ENCODE results near the gene VSIG4. TPM values are rescaled to one million over a fixed set of nuclear protein-coding genes. Genes with fewer than 3 reads are reported as not detected.

Gene VSIG4
- total RNA-seq, 3 donors from 2014 or later (not counting 1 experiment from before 2014, with no cell fraction given), result 0.32 to 1.3 TPM; not detected in 1

GRCh38 chrX:66046612-66047235 is 6.8 kb upstream of the VSIG4 start:
- Histone ChIP-seq H3K27me3 (ENCODE audit: control insufficient read depth, insufficient read depth, low read length) (no peaks in the 10 kb centered on the region), H3K36me3 (ENCODE audit: control insufficient read depth, insufficient read depth, low read length) (no peaks in the 10 kb centered on the region), H3K4me1 (ENCODE audit: control insufficient read depth, insufficient read depth, low read length) (peaks cover 15% of the 10 kb centered on the region), H3K9me3 (ENCODE audit: control insufficient read depth, insufficient read depth, low read length) (no peaks in the 10 kb centered on the region), H3K27ac (ENCODE audit: low read length) (peak overlapping the region; percentile 86), H3K4me3 (ENCODE audit: low read length) (no peak overlapping the region)
- intact Hi-C loops (cut with micrococcal nuclease), result loop anchor here (1.0 to 10.0 kb wide), 3 partner anchors 34 to 322 kb away; no protein-coding TSS in a partner anchor
- DNase-seq (peak in 1 of 2 donors; percentile 38), ATAC-seq (peak; percentile 69 to 90 (median 82))
- no peaks in the 10 kb centered on the region for H3K36me3 Mint-ChIP-seq
- H3K27me3 Mint-ChIP-seq (ENCODE audit: low read depth in 2 of 2), result no peaks in the 10 kb centered on the region
- TF ChIP-seq, protein P1, sequence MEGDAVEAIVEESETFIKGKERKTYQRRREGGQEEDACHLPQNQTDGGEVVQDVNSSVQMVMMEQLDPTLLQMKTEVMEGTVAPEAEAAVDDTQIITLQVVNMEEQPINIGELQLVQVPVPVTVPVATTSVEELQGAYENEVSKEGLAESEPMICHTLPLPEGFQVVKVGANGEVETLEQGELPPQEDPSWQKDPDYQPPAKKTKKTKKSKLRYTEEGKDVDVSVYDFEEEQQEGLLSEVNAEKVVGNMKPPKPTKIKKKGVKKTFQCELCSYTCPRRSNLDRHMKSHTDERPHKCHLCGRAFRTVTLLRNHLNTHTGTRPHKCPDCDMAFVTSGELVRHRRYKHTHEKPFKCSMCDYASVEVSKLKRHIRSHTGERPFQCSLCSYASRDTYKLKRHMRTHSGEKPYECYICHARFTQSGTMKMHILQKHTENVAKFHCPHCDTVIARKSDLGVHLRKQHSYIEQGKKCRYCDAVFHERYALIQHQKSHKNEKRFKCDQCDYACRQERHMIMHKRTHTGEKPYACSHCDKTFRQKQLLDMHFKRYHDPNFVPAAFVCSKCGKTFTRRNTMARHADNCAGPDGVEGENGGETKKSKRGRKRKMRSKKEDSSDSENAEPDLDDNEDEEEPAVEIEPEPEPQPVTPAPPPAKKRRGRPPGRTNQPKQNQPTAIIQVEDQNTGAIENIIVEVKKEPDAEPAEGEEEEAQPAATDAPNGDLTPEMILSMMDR (IDR thresholded peaks at IDR 0.05), result no peak
- H3K4me3 Mint-ChIP-seq, result peak overlapping the region; percentile 53
- H3K9me3 Mint-ChIP-seq, result peaks cover 0 to 8% of the 10 kb centered on the region in 2 donors
- peaks cover 39 to 42% of the 10 kb centered on the region in 2 donors for H3K4me1 Mint-ChIP-seq
- peak overlapping the region in 1 of 2 donors; percentile 95 for H3K27ac Mint-ChIP-seq
- 0% methylated on average over 1 of the region's 2 CpGs for WGBS (ENCODE audit: insufficient coverage)

DNA sequence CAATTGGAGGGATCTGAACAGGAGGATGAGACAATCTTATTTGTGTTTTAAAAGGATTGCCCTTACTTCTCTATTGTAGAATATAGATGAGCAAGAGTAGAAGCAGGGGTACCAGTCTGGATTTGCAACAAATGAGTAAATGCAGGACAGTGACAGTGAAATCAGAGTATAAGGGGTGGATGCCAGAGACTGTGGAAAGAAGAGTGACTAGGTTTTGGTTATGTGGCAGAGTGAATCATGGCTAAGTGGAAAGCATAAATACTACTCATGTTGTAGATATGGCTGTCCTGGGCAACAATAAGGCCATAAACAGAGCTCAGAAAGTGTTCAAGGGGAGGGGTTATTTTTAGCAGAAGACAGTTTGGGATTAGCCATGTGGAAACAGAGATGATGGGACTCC is 6.0 kb upstream of the VSIG4 start:
- TF ChIP-seq, protein P1 (IDR thresholded peaks at IDR 0.05), result no peak
- ATAC-seq (peak in 1 of 3 donors; percentile 50), DNase-seq (no peak)
- peak overlapping the region; percentile 86 for H3K27ac ChIP-seq (ENCODE audit: low read length)
- peaks cover 39 to 42% of the 10 kb centered on the region in 2 donors for H3K4me1 Mint-ChIP-seq
- no peak overlapping the region for H3K4me3 ChIP-seq (ENCODE audit: low read length)
- intact Hi-C loops (cut with micrococcal nuclease), result loop anchor here (1.0 to 10.0 kb wide), 3 partner anchors 34 to 321 kb away; no protein-coding TSS in a partner anchor
- no peaks in the 10 kb centered on the region for H3K36me3 Mint-ChIP-seq
- H3K36me3 ChIP-seq (ENCODE audit: control insufficient read depth, insufficient read depth, low read length), result no peaks in the 10 kb centered on the region
- no peaks in the 10 kb centered on the region for H3K9me3 ChIP-seq (ENCODE audit: control insufficient read depth, insufficient read depth, low read length)
- H3K27me3 Mint-ChIP-seq (ENCODE audit: low read depth in 2 of 2), result no peaks in the 10 kb centered on the region
- peaks cover 0 to 8% of the 10 kb centered on the region in 2 donors for H3K9me3 Mint-ChIP-seq
- H3K27ac Mint-ChIP-seq, result peak overlapping the region in 1 of 2 donors; percentile 95
- H3K27me3 ChIP-seq (ENCODE audit: control insufficient read depth, insufficient read depth, low read length), result no peaks in the 10 kb centered on the region
- H3K4me1 ChIP-seq (ENCODE audit: control insufficient read depth, insufficient read depth, low read length), result peaks cover 21% of the 10 kb centered on the region
- peak overlapping the region; percentile 53 for H3K4me3 Mint-ChIP-seq

GRCh38 chrX:66043584-66043983 is 3.7 kb upstream of the VSIG4 start:
- H3K9me3 Mint-ChIP-seq, result peaks cover 0 to 8% of the 10 kb centered on the region in 2 donors
- no peak overlapping the region for H3K4me3 ChIP-seq (ENCODE audit: low read length)
- no peak overlapping the region for H3K27ac ChIP-seq (ENCODE audit: low read length)
- H3K36me3 ChIP-seq (ENCODE audit: control insufficient read depth, insufficient read depth, low read length), result no peaks in the 10 kb centered on the region
- no peak overlapping the region for H3K27ac Mint-ChIP-seq
- no peak for DNase-seq
- intact Hi-C loops (cut with micrococcal nuclease), result loop anchor here (10.0 kb wide), 1 partner anchor 319 kb away; no protein-coding TSS in a partner anchor
- H3K27me3 ChIP-seq (ENCODE audit: control insufficient read depth, insufficient read depth, low read length), result no peaks in the 10 kb centered on the region
- no peak overlapping the region for H3K4me3 Mint-ChIP-seq
- TF ChIP-seq, protein P1 (IDR thresholded peaks at IDR 0.05), result no peak
- no peak for ATAC-seq
- WGBS (ENCODE audit: insufficient coverage), result 98% methylated on average over 3 of the region's 3 CpGs
- no peaks in the 10 kb centered on the region for H3K27me3 Mint-ChIP-seq (ENCODE audit: low read depth in 2 of 2)
- no peaks in the 10 kb centered on the region for H3K9me3 ChIP-seq (ENCODE audit: control insufficient read depth, insufficient read depth, low read length)
- no peaks in the 10 kb centered on the region for H3K36me3 Mint-ChIP-seq
- H3K4me1 Mint-ChIP-seq, result peaks cover 44 to 47% of the 10 kb centered on the region in 2 donors
- peaks cover 25% of the 10 kb centered on the region for H3K4me1 ChIP-seq (ENCODE audit: control insufficient read depth, insufficient read depth, low read length)

All from natural killer cell (primary cell).